Neural progenitor cell (in vitro differentiated cells): Measurements from ENCODE around the gene PLXNA4. TPM values are rescaled to one million over a fixed set of nuclear protein-coding genes. Genes with fewer than 3 reads are reported as not detected.

Source experiments
- DNase-seq: peaks from one replicate; pipeline ENCODE4 v3.0.0-alpha.2; 2016; ENCODE audit warnings: low spot score
- H2AFZ ChIP-seq: fragments of 200-600 bp; sonication (generic); replicated peaks from 2 replicates; pipeline ENCODE4 v1.6.1; 2016; ENCODE audit warnings: antibody characterized with exemption
- H3F3A ChIP-seq: fragments of 200-600 bp; sonication (generic); 2 replicates; pipeline ENCODE4 v1.6.1; 2016; ENCODE audit warnings: antibody characterized with exemption, low read depth
- H3K27ac ChIP-seq: fragments of 200-600 bp; sonication (generic); 2 replicates; pipeline ENCODE4 v1.5.1; 2016; ENCODE audit warnings: mild to moderate bottlenecking
- H3K27me3 ChIP-seq: fragments of 200-600 bp; sonication (generic); 2 replicates; pipeline ENCODE4 v1.6.1; 2016; ENCODE audit warnings: mild to moderate bottlenecking, moderate library complexity
- H3K36me3 ChIP-seq: fragments of 200-600 bp; sonication (generic); 2 replicates; pipeline ENCODE4 v1.5.1; 2016
- H3K4me1 ChIP-seq: fragments of 200-600 bp; sonication (generic); 2 replicates; pipeline ENCODE4 v1.6.1; 2016; ENCODE audit warnings: mixed run types
- H3K4me2 ChIP-seq: fragments of 200-600 bp; sonication (generic); 2 replicates; pipeline ENCODE4 v1.6.1; 2016
- H3K4me3 ChIP-seq: fragments of 200-600 bp; sonication (generic); 2 replicates; pipeline ENCODE4 v1.5.1; 2016
- H3K79me2 ChIP-seq: fragments of 200-600 bp; sonication (generic); 2 replicates; pipeline ENCODE4 v1.6.1; 2016; ENCODE audit warnings: low read depth
- H3K9ac ChIP-seq: fragments of 200-600 bp; sonication (generic); 2 replicates; pipeline ENCODE4 v1.6.1; 2016
- H3K9me3 ChIP-seq: fragments of 200-600 bp; sonication (generic); 2 replicates; pipeline ENCODE4 v1.5.1; 2016; ENCODE audit warnings: low read depth
- H4K20me1 ChIP-seq: fragments of 200-600 bp; sonication (generic); 2 replicates; pipeline ENCODE4 v1.6.1; 2016; ENCODE audit warnings: low read depth
- H3K27ac Mint-ChIP-seq: 3 replicates; pipeline ENCODE4 v1.8.0; 2021; ENCODE audit warnings: mixed read lengths
- H3K27me3 Mint-ChIP-seq: 2 replicates; pipeline ENCODE4 v1.8.0; 2022; ENCODE audit warnings: low read depth, mild to moderate bottlenecking, inconsistent platforms, moderate library complexity, mixed read lengths; ENCODE audit not compliant: insufficient read depth
- H3K36me3 Mint-ChIP-seq: 3 replicates; pipeline ENCODE4 v1.8.0; 2021; ENCODE audit warnings: mixed read lengths
- H3K4me1 Mint-ChIP-seq: 3 replicates; pipeline ENCODE4 v1.8.0; 2021; ENCODE audit warnings: mixed read lengths
- H3K4me3 Mint-ChIP-seq: 3 replicates; pipeline ENCODE4 v1.8.0; 2021; ENCODE audit warnings: mild to moderate bottlenecking, moderate library complexity, mixed read lengths
- H3K9me3 Mint-ChIP-seq: 3 replicates; pipeline ENCODE4 v1.8.0; 2020; ENCODE audit warnings: mixed read lengths
- EZH2 ChIP-seq: fragments of 200-600 bp; sonication (generic); IDR thresholded peaks from 2 replicates; pipeline ENCODE4 v1.6.1; 2017; ENCODE audit warnings: antibody characterized with exemption, mild to moderate bottlenecking, moderate library complexity
- EZH2phosphoT487 ChIP-seq: fragments of 200-600 bp; sonication (generic); IDR thresholded peaks from 2 replicates; pipeline ENCODE4 v1.6.1; 2017; ENCODE audit warnings: antibody characterized with exemption
- total RNA-seq: library from RNA; depleted of rRNA; stranded (reverse); fragments of >200 nt; gene quantifications from 2 replicates; pipeline ENCODE4 v1.2.3, GENCODE V29; 2015; ENCODE audit warnings: low replicate concordance
- TF ChIP-seq, protein P1 (sequence below): fragments of 200-600 bp; sonication (generic); IDR thresholded peaks from 2 replicates; pipeline ENCODE4 v1.5.1; 2017; ENCODE audit warnings: antibody characterized with exemption, mild to moderate bottlenecking

The PLXNA4 gene
- total RNA-seq, 1 donor from 2014 or later: 0.49 TPM

DNA sequence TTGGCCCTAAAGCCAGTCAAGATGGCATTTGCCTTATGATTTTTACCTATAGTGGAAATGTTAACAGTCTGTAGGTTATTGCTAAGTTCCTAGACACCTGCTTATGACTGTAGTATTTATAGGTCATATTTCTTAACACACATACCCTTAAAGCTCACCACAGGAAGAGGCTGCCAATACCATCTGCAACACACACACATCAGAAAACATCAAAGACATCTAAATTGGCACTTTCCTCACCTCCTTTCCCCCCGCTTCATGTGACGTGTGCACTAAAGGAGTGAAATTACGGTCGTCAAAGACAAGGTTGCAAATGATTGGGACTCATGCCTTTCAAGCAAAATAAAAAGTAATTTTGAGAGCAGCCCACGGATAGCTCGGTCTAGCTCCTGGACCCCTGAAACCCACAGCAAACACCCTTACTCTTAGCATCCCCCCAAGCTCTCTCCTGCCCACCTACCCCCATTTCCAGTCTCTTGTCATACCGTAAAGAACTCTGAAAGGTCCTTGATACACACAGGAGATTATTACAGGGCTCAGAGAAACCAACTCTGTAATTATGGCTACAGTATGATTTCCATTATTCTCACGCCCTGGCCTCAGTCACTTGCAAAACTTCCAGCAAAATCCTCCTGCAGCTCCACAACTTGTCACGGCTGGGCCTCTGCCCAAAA lies 90.5 kb downstream of the PLXNA4 start:
- peaks cover 2% of the 10 kb centered on the region for H3K27me3 Mint-ChIP-seq

DNA sequence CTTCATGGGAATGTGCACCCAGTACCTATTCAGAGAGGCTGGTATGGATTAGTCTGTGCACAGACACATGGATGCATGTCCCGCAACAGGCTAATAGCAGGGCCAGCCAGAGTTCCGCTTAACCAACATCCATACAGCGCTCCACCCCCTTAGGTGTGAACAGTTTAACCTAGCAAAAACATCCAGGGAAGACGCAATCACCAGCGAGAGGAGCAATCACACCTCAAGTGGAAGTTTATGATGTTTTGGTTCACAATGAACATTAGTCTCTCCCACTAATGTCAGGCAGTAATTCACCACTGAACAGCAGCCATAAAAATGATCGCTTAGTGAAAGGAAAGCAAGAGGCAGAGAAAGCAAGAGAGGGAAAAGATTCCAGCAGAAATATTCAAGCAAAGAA lies 91.1 kb downstream of the PLXNA4 start:
- H3F3A ChIP-seq: no peaks in the 10 kb centered on the region
- H3K27ac ChIP-seq: no peak overlapping the region
- no peaks in the 10 kb centered on the region for H4K20me1 ChIP-seq
- H3K27me3 ChIP-seq: no peaks in the 10 kb centered on the region
- H3K4me2 ChIP-seq: no peak overlapping the region
- Mint-ChIP-seq H3K27me3 (peaks cover 2% of the 10 kb centered on the region), H3K4me3 (no peak overlapping the region), H3K4me1 (no peaks in the 10 kb centered on the region), H3K9me3 (no peaks in the 10 kb centered on the region), H3K36me3 (no peaks in the 10 kb centered on the region), H3K27ac (no peak overlapping the region)
- no peaks in the 10 kb centered on the region for H3K36me3 ChIP-seq
- no peak overlapping the region for H3K4me3 ChIP-seq
- H3K9ac ChIP-seq: no peak overlapping the region
- peaks cover 5% of the 10 kb centered on the region for H3K4me1 ChIP-seq
- no peak overlapping the region for H2AFZ ChIP-seq
- no peak for DNase-seq
- TF ChIP-seq EZH2: no peak
- no peak for TF ChIP-seq EZH2phosphoT487
- TF ChIP-seq, protein P1, sequence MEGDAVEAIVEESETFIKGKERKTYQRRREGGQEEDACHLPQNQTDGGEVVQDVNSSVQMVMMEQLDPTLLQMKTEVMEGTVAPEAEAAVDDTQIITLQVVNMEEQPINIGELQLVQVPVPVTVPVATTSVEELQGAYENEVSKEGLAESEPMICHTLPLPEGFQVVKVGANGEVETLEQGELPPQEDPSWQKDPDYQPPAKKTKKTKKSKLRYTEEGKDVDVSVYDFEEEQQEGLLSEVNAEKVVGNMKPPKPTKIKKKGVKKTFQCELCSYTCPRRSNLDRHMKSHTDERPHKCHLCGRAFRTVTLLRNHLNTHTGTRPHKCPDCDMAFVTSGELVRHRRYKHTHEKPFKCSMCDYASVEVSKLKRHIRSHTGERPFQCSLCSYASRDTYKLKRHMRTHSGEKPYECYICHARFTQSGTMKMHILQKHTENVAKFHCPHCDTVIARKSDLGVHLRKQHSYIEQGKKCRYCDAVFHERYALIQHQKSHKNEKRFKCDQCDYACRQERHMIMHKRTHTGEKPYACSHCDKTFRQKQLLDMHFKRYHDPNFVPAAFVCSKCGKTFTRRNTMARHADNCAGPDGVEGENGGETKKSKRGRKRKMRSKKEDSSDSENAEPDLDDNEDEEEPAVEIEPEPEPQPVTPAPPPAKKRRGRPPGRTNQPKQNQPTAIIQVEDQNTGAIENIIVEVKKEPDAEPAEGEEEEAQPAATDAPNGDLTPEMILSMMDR: no peak
- H3K9me3 ChIP-seq: no peaks in the 10 kb centered on the region
- H3K79me2 ChIP-seq: no peaks in the 10 kb centered on the region

More for the DNA sequence above, 90.5 kb downstream of the PLXNA4 start:
- TF ChIP-seq, protein P1: no peak
- no peak for TF ChIP-seq EZH2phosphoT487
- H3K4me1 ChIP-seq: peaks cover 5% of the 10 kb centered on the region
- no peak overlapping the region for H3K9ac ChIP-seq
- no peaks in the 10 kb centered on the region for H3K27me3 ChIP-seq
- no peaks in the 10 kb centered on the region for H3F3A ChIP-seq
- H3K9me3 ChIP-seq: no peaks in the 10 kb centered on the region
- DNase-seq: no peak
- no peak overlapping the region for H2AFZ ChIP-seq
- no peaks in the 10 kb centered on the region for H3K4me1 Mint-ChIP-seq
- H3K4me2 ChIP-seq: no peak overlapping the region
- no peak overlapping the region for H3K4me3 ChIP-seq
- H3K27ac Mint-ChIP-seq: no peak overlapping the region
- H3K79me2 ChIP-seq: no peaks in the 10 kb centered on the region
- H3K36me3 Mint-ChIP-seq: no peaks in the 10 kb centered on the region
- H3K4me3 Mint-ChIP-seq: no peak overlapping the region
- H3K36me3 ChIP-seq: no peaks in the 10 kb centered on the region
- no peaks in the 10 kb centered on the region for H3K9me3 Mint-ChIP-seq
- H4K20me1 ChIP-seq: no peaks in the 10 kb centered on the region
- no peak overlapping the region for H3K27ac ChIP-seq

DNA sequence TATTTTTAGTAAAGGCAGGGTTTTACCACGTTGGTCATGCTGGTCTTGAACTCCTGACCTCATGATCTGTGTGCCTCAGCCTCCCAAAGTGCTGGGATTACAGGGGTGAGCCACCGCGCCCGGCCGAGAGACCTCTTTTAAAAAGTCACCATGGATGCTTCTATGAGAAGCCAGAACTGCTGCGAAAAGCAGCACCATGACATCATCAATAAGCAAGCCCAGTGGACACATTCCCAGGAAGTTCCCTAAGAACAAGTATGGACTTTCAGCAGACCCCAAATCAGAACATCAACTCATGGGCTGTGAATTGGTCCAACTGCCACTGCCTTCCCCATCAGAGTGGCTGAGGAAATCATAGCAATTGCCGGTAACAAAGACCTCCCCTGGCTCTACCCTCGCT lies 93.4 kb downstream of the PLXNA4 start:
- H3K36me3 ChIP-seq: no peaks in the 10 kb centered on the region
- DNase-seq: no peak
- H3K9me3 Mint-ChIP-seq: no peaks in the 10 kb centered on the region

More for the DNA sequence above, 93.4 kb downstream of the PLXNA4 start:
- H3K4me1 ChIP-seq: peaks cover 5% of the 10 kb centered on the region
- H3K79me2 ChIP-seq: no peaks in the 10 kb centered on the region
- Mint-ChIP-seq H3K36me3 (no peaks in the 10 kb centered on the region), H3K4me3 (no peak overlapping the region), H3K27ac (no peak overlapping the region), H3K4me1 (no peaks in the 10 kb centered on the region), H3K27me3 (peaks cover 4% of the 10 kb centered on the region)
- H4K20me1 ChIP-seq: no peaks in the 10 kb centered on the region
- H3K4me2 ChIP-seq: no peak overlapping the region
- H2AFZ ChIP-seq: no peak overlapping the region
- H3K27me3 ChIP-seq: no peaks in the 10 kb centered on the region
- H3F3A ChIP-seq: no peaks in the 10 kb centered on the region
- H3K27ac ChIP-seq: no peak overlapping the region
- H3K9me3 ChIP-seq: no peaks in the 10 kb centered on the region
- H3K9ac ChIP-seq: no peak overlapping the region
- TF ChIP-seq EZH2 (no peak), EZH2phosphoT487 (no peak)
- TF ChIP-seq, protein P1: no peak
- H3K4me3 ChIP-seq: no peak overlapping the region
